Breast epithelium (tissue), 4 donors: Measurements from ENCODE around the gene KRT74. TPM values are rescaled to one million over a fixed set of nuclear protein-coding genes. Genes with fewer than 3 reads are reported as not detected.

ENCODE experiments used
- DNase-seq, 2 donors: peaks; one replicate each; pipeline ENCODE4 v3.0.0-alpha.2; 2019; ENCODE audit warnings: low spot score in 2 of 2
- H3K27ac ChIP-seq, 2 donors: fragments of 200-600 bp; sonication (generic) in 1 of 2; one replicate each; pipeline ENCODE4 v1.5.1; 2016 to 2019; ENCODE audit warnings: mild to moderate bottlenecking in 1 of 2
- H3K27me3 ChIP-seq, 2 donors: fragments of 200-600 bp; sonication (generic) in 1 of 2; one replicate each; pipeline versions ENCODE4 v1.5.1 to v1.6.0; 2017 to 2019; ENCODE audit warnings: control low read depth in 1 of 2, mild to moderate bottlenecking in 1 of 2
- H3K36me3 ChIP-seq: fragments of 200-600 bp; one replicate; pipeline ENCODE4 v1.5.1; 2019
- H3K4me1 ChIP-seq, 2 donors: fragments of 200-600 bp; sonication (generic); one replicate each; pipeline ENCODE4 v1.5.1; 2016 to 2019; ENCODE audit warnings: control low read depth in 1 of 2
- H3K4me3 ChIP-seq, 3 donors: fragments of 200-600 bp; sonication (generic); 1 replicate in 2 of 3; 2 replicates in 1 of 3; pipeline ENCODE4 v1.5.1; 2016 to 2019; ENCODE audit warnings: mild to moderate bottlenecking in 3 of 3, moderate library complexity in 2 of 3
- H3K9me3 ChIP-seq, 2 donors: fragments of 200-600 bp; sonication (generic) in 1 of 2; one replicate each; pipeline ENCODE4 v1.5.1; 2016 to 2019; ENCODE audit warnings: control low read depth in 1 of 2
- POLR2A ChIP-seq: fragments of 450-650 bp; IDR thresholded peaks from one replicate; pipeline ENCODE4 v1.6.1; 2016; ENCODE audit warnings: antibody characterized with exemption, mild to moderate bottlenecking, moderate library complexity
- POLR2AphosphoS5 ChIP-seq, 3 donors: sonication (generic); formaldehyde crosslinking; IDR thresholded peaks; one replicate each; pipeline ENCODE4 v1.6.1; 2017; ENCODE audit warnings: antibody characterized with exemption in 3 of 3
- intact Hi-C: fragments of 100-400 bp; cut with DNase I; formaldehyde crosslinking; loops from one replicate; pipeline ENCODE4 v1.15.1; 2023; ENCODE audit warnings: low total_unique reads
- total RNA-seq, 3 donors: library from RNA; depleted of rRNA; stranded (reverse); fragments of >200 nt; gene quantifications; one replicate each; pipeline ENCODE4 v1.1.0, GENCODE V29; 2016
- TF ChIP-seq, protein P1 (sequence below), 3 donors: fragments of 450-650 bp; IDR thresholded peaks; one replicate each; pipeline ENCODE4 v1.5.1; 2016 to 2017; ENCODE audit warnings: antibody characterized with exemption in 3 of 3, mild to moderate bottlenecking in 3 of 3, moderate library complexity in 3 of 3

Gene KRT74
- total RNA-seq, 3 donors from 2014 or later = not detected

DNA sequence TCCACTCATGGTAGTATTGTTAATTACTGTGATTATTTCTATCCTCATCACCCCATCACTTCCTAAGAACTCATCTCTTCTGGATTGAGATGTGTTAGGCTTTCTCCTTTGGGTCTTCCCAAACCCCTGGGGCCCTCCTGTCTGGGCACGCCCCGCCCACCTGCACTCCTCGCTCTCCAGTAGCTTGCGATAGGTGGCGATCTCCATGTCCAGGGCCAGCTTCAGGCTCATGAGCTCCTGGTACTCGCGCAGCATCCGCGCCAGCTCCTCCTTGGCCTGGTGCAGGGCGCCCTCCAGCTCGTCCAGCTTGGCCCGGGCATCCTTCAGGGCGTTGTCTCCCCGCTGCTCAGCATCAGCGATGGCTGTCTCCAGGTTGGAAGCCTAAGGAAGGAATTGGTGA, 27.5 kb downstream of the KRT74 start:
- Histone ChIP-seq H3K27ac (no peak overlapping the region), H3K4me3 (no peak overlapping the region), H3K9me3 (no peaks in the 10 kb centered on the region), H3K4me1 (peaks cover 0 to 10% of the 10 kb centered on the region in 2 donors), H3K27me3 (no peaks in the 10 kb centered on the region), H3K36me3 (no peaks in the 10 kb centered on the region)
- intact Hi-C loops = loop anchor here (5.0 kb wide), 1 partner anchor 886 kb away; no protein-coding TSS in a partner anchor
- TF ChIP-seq POLR2AphosphoS5 (IDR thresholded peaks at IDR 0.05) (no peak), POLR2A (no peak)
- TF ChIP-seq, protein P1, sequence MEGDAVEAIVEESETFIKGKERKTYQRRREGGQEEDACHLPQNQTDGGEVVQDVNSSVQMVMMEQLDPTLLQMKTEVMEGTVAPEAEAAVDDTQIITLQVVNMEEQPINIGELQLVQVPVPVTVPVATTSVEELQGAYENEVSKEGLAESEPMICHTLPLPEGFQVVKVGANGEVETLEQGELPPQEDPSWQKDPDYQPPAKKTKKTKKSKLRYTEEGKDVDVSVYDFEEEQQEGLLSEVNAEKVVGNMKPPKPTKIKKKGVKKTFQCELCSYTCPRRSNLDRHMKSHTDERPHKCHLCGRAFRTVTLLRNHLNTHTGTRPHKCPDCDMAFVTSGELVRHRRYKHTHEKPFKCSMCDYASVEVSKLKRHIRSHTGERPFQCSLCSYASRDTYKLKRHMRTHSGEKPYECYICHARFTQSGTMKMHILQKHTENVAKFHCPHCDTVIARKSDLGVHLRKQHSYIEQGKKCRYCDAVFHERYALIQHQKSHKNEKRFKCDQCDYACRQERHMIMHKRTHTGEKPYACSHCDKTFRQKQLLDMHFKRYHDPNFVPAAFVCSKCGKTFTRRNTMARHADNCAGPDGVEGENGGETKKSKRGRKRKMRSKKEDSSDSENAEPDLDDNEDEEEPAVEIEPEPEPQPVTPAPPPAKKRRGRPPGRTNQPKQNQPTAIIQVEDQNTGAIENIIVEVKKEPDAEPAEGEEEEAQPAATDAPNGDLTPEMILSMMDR (IDR thresholded peaks at IDR 0.05) = no peak
- no peak for DNase-seq

DNA sequence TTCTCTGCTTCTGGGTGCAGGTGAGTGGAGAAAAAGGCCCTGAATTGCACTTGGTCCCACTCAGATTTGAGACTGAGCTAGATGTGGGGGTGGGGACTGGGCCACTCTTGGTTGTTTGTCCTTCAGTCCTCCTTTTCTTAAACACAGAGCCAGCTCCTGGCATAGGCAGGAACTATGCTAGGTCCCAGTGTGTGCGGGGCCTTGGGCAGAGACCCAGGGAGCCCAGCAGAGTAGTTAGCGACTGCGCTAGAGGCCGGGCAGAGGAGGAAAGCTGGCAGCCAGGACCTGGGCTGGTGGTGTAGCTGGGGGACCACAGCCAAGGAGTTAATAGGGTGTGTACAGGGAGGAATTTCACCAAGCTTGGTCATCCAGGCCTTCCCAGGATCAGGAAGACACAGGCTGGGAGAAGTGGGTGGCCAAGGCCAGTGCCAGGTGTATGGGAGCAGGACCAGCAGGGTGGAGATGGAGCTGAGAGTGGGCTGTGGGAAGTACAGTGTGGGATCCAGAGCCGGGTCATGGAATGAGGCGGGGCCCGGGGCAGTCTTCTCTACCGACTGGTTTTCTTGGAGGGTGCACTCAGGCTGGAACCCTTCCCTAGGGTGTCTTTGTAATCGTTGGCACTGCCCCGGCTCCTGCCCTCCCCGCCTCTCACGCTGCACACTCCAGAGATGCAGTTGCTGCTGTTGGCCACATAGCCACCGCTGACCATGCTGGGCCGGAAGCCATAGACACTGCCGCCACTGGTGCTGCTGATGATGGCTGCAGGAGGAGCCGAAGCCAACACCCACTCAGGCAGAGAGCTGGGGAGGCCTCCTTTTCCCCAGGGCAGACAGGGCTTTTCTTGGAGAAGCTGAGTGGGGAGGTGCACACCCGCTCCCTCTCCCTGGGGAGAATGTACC, 29.4 kb downstream of the KRT74 start:
- intact Hi-C loops = no loop called here
- DNase-seq = no peak

DNA sequence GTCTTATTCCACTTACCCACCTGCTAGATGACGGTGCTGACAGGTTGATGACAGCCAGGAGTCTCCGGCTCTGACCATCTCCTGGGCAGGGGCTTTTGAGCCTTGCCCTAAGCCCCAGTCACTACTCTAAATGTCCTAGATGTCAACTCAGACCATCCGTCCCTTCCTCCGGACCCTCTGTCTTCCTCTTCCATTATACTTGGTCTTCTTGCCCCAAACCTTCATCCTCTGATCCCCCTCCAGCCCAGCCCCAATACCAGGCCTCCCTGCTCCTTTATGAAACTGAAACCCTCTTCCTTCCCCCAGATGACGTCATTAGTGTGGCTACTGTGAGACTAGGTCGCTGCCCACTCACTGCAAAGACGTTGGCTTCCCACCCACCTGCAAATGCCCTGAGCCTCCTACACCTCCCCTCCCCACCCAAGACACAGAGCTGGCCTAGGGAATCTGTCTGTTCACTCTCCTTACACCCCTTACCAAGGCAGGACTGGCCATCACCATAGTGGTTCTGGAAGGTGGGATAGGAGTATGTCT, 30.8 kb downstream of the KRT74 start:
- intact Hi-C loops = no loop called here
- Histone ChIP-seq H3K27ac (no peak overlapping the region), H3K4me3 (no peak overlapping the region), H3K9me3 (no peaks in the 10 kb centered on the region), H3K27me3 (no peaks in the 10 kb centered on the region), H3K4me1 (peaks cover 0 to 10% of the 10 kb centered on the region in 2 donors), H3K36me3 (no peaks in the 10 kb centered on the region)
- TF ChIP-seq POLR2A = no peak
- TF ChIP-seq, protein P1 (IDR thresholded peaks at IDR 0.05) = no peak
- TF ChIP-seq POLR2AphosphoS5 (IDR thresholded peaks at IDR 0.05) = no peak
- no peak for DNase-seq

More for the DNA sequence above, 29.4 kb downstream of the KRT74 start:
- H3K27me3 ChIP-seq = no peaks in the 10 kb centered on the region
- peaks cover 0 to 10% of the 10 kb centered on the region in 2 donors for H3K4me1 ChIP-seq
- no peaks in the 10 kb centered on the region for H3K36me3 ChIP-seq
- no peak overlapping the region for H3K4me3 ChIP-seq
- H3K9me3 ChIP-seq = no peaks in the 10 kb centered on the region
- TF ChIP-seq POLR2A = no peak
- TF ChIP-seq, protein P1 (IDR thresholded peaks at IDR 0.05) = no peak
- no peak for TF ChIP-seq POLR2AphosphoS5 (IDR thresholded peaks at IDR 0.05)
- peak overlapping the region; percentile 43 to 56 for H3K27ac ChIP-seq

DNA sequence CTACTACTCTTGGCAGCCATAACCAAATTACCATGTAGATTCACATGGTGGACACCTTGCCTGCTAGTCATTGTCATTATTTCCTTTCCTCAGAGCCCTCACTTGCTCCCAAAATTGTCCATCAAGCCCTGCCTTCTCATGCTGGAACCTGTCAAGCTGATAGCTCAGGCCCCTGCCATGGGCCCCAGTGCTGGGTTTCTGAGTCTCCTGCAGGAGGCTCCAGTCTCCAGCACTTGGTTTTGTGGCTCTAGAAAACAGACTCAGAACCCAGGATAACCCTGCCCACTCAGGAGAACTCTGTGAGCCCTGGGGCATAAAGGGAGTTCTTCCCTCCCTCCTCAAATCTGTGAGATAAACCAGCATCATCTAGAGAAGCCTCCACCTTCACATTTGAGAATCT, 31.5 kb downstream of the KRT74 start:
- intact Hi-C loops = no loop called here
- peaks cover 0 to 10% of the 10 kb centered on the region in 2 donors for H3K4me1 ChIP-seq
- no peak overlapping the region for H3K27ac ChIP-seq
- H3K27me3 ChIP-seq = no peaks in the 10 kb centered on the region
- TF ChIP-seq POLR2AphosphoS5 (IDR thresholded peaks at IDR 0.05) (no peak), POLR2A (no peak)
- TF ChIP-seq, protein P1 (IDR thresholded peaks at IDR 0.05) = no peak
- H3K36me3 ChIP-seq = no peaks in the 10 kb centered on the region
- no peak for DNase-seq
- no peak overlapping the region for H3K4me3 ChIP-seq
- no peaks in the 10 kb centered on the region for H3K9me3 ChIP-seq

DNA sequence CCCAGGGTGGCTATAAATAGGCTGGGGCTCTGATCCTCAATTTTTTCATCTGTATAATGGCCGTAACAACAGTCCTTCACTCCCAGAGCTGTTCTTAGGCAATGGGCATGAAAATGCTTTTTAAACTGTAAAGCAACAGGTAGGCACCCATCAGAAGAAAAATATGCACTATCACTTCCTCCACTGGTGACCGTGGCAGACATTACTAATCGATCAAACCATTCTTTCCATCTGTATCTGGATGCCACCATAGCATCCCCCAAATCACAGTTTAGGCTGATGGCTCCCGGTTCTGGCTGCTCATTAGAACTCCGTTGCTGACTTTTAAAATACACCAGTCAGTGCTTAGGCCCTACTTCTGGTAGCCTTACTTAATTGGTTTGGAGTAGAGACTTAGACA, 31.9 kb downstream of the KRT74 start:
- H3K27me3 ChIP-seq = no peaks in the 10 kb centered on the region
- no peaks in the 10 kb centered on the region for H3K9me3 ChIP-seq
- DNase-seq = no peak
- no peak overlapping the region for H3K4me3 ChIP-seq
- TF ChIP-seq, protein P1 (IDR thresholded peaks at IDR 0.05) = no peak
- no peak for TF ChIP-seq POLR2A
- TF ChIP-seq POLR2AphosphoS5 (IDR thresholded peaks at IDR 0.05) = no peak
- H3K27ac ChIP-seq = no peak overlapping the region
- H3K36me3 ChIP-seq = no peaks in the 10 kb centered on the region
- intact Hi-C loops = no loop called here
- peaks cover 0 to 10% of the 10 kb centered on the region in 2 donors for H3K4me1 ChIP-seq
